Muscle layer of colon (tissue), 2 donors: ENCODE data around the gene COLGALT1.
"Not testable (repeated sequence)": the region's sequence is repeated elsewhere in the genome, so short reads cannot be mapped to it uniquely, and the experiment has no call there.

Experiments
- H3K27ac ChIP-seq: one replicate; pipeline ENCODE4 v1.7.0; 2013; ENCODE audit warnings: low read depth, mild to moderate bottlenecking, low read length, moderate library complexity
- H3K27me3 ChIP-seq, 2 donors: one replicate each; pipeline ENCODE4 v1.7.0; 2013; ENCODE audit warnings: low read length in 2 of 2, mild to moderate bottlenecking in 2 of 2; ENCODE audit not compliant: insufficient read depth in 2 of 2, control insufficient read depth in 1 of 2
- H3K36me3 ChIP-seq: one replicate; pipeline ENCODE4 v1.7.0; 2013; ENCODE audit warnings: mild to moderate bottlenecking, low read length; ENCODE audit not compliant: insufficient read depth
- H3K4me1 ChIP-seq: one replicate; pipeline ENCODE4 v1.7.0; 2013; ENCODE audit warnings: mild to moderate bottlenecking, low read length; ENCODE audit not compliant: insufficient read depth
- H3K4me3 ChIP-seq, 2 donors: one replicate each; pipeline ENCODE4 v1.7.0; 2013; ENCODE audit warnings: low read length in 2 of 2, low read depth in 1 of 2, mild to moderate bottlenecking in 1 of 2, moderate library complexity in 1 of 2
- H3K9ac ChIP-seq: one replicate; pipeline ENCODE4 v1.7.0; 2013; ENCODE audit warnings: low read length
- H3K9me3 ChIP-seq: one replicate; pipeline ENCODE4 v1.7.0; 2013; ENCODE audit warnings: mild to moderate bottlenecking, low read length
- donor health status: abdominal sarcoma.
- donor health status: Adenocarcinoma of cecum.

Gene COLGALT1

DNA sequence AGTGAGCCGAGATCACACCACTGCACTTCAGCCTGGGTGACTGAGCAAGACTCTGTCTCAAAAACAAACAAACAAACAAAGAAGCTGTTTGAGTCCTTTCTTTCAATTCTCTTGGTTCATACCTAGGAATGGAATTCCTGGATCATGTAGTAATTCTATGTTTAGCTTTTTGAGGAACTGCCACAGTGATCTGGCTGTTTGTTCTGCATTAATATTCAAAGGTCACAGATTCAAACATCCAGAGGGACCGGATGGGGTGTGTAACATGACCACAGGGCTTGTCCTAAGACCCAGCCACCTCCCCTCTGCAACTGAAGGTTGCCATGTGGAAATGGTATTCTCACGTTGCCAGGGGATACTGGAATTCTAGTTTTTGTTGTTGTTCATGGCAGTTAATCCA, 10.2 kb downstream of the COLGALT1 start:
- no peak overlapping the region for H3K9ac ChIP-seq
- no peaks in the 10 kb centered on the region for H3K4me1 ChIP-seq
- peaks cover 41% of the 10 kb centered on the region for H3K36me3 ChIP-seq
- H3K27me3 ChIP-seq = no peaks in the 10 kb centered on the region
- H3K27ac ChIP-seq = no peak overlapping the region
- no peak overlapping the region for H3K4me3 ChIP-seq
- H3K9me3 ChIP-seq = no peaks in the 10 kb centered on the region

DNA sequence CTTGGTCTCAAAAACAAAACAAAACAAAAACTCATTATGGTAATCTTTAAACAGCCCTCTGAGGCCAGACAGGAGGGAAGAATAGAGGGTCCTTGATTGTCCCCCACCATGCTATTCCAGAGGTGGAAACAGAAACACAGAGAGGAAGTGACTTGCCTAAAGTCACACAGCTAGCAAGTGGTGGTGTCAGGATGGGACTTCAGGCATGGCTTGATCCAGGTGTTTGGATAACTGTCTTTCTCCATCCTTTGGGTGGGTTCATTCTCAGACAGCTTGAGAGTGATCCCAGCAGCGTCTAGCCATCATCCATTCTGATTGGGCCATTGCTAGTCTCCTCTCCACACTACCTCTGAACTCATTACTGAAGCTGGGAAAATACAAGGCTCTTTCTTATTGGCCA, 12.5 kb downstream of the COLGALT1 start:
- no peak overlapping the region for H3K4me3 ChIP-seq
- no peaks in the 10 kb centered on the region for H3K4me1 ChIP-seq
- H3K9ac ChIP-seq = no peak overlapping the region
- peaks cover 39% of the 10 kb centered on the region for H3K36me3 ChIP-seq
- no peaks in the 10 kb centered on the region for H3K27me3 ChIP-seq
- H3K27ac ChIP-seq = no peak overlapping the region
- no peaks in the 10 kb centered on the region for H3K9me3 ChIP-seq

DNA sequence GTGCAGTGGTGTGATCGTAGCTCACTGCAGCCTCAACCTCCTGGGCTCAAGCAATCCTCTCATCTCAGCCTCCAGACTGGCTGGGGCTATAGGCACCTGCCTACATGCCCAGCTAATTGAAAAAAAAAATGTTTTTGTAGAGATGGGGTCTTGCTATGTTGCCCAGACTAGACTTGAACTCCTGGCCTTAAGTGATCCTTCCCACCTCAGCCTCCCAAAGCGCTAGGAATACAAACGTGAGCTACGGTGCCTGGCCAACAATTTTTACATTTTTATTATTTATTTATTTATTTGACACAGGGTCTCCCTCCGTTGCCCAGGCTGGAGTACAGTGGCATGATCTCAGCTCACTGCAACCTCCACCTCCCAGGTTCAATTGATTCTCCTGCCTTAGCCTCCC, 14.8 kb downstream of the COLGALT1 start:
- H3K9ac ChIP-seq, H3K9me3 ChIP-seq, H3K27me3 ChIP-seq, H3K4me1 ChIP-seq, H3K27ac ChIP-seq, H3K4me3 ChIP-seq: not testable (repeated sequence)
- H3K36me3 ChIP-seq = peaks cover 38% of the 10 kb centered on the region

DNA sequence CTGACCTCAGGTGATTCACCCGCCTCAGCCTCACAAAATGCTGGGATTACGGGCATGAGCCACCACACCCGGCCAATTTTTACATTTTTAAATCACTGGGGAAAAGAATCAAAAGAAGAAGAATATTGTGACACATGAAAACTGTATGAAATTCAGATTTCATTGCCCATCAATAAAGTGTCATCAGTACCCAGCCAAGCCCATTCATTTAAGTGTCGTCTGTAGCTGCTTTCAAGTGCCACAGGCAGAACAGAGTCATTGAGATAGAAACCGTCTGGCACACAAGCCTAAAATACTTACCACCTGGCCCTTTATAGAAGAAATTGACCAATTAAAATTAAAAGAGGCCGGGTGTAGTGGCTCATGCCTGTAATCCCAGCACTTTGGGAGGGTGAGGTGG, 15.3 kb downstream of the COLGALT1 start:
- H3K27me3 ChIP-seq = no peaks in the 10 kb centered on the region
- no peak overlapping the region for H3K27ac ChIP-seq
- H3K4me1 ChIP-seq = no peaks in the 10 kb centered on the region
- peaks cover 37% of the 10 kb centered on the region for H3K36me3 ChIP-seq
- H3K9ac ChIP-seq = no peak overlapping the region
- H3K4me3 ChIP-seq = no peak overlapping the region
- H3K9me3 ChIP-seq = no peaks in the 10 kb centered on the region

DNA sequence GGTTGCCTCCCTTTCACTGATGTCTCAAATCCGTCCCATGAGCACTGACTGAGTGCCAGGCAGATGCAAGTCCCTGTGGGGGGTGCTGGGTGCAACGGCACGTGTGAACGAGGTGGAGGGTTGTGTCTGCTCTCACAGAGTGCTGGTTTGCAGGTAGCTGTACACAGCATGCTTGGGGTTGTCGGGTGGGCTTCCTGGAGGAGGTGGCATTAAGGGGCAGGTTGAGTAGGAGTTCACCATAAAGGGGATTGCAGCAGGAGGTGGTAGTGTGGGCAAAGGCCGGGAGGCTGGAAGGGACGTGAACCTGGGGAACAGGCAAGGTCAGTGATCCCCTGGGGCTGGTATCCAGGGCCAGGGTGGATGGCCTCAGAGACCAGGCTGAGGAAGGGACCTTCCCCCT, 17.2 kb downstream of the COLGALT1 start:
- H3K4me1 ChIP-seq = no peaks in the 10 kb centered on the region
- peaks cover 38% of the 10 kb centered on the region for H3K36me3 ChIP-seq
- no peak overlapping the region for H3K9ac ChIP-seq
- H3K27me3 ChIP-seq = no peaks in the 10 kb centered on the region
- H3K27ac ChIP-seq = no peak overlapping the region
- no peaks in the 10 kb centered on the region for H3K9me3 ChIP-seq
- H3K4me3 ChIP-seq = no peak overlapping the region

DNA sequence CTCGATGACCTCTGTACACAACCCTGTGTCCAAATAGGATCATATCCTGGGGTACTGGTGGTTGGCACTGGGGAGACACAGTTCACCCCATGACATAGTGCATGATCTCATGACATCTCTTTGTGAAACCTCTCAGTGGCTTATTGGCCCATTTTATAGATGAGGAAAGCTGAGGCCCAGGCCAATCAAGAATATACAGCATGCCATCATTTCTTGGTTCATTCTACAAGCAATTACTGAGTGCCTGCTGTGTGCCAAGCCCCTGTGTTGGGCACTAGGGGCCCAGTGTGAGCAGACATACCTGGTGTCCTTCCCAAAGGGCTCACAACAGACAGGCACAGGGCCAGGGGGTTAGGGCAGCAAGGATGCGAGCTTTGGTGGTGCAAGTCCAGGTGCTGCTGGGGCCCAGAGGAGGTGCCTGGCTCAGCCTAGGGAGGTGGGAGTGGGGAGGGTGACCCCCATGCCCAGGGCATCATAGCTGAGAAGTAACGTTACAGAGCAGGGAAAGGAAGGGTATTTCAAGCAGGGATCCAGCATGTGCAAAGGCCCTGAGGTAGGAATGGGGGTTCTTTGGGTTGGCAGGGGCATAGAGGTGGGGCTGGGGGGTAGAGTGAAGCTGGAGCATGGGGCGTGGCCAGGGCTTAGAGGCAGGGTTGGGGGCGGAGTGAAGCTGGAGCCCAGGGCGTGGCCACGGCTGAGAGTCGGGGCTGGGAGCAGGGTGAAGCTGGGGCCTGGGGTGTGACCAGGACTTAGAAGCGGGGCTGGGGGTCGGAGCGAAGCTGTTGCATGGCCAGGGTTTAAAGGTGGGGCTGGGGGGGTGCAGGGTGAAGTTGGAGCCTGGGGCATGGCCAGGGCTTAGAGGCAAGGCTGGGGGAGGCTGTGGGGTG, 20.7 kb downstream of the COLGALT1 start:
- H3K4me1 ChIP-seq = no peaks in the 10 kb centered on the region
- H3K36me3 ChIP-seq = peaks cover 29% of the 10 kb centered on the region
- H3K4me3 ChIP-seq = no peak overlapping the region
- no peak overlapping the region for H3K27ac ChIP-seq
- H3K9me3 ChIP-seq = no peaks in the 10 kb centered on the region
- no peak overlapping the region for H3K9ac ChIP-seq
- no peaks in the 10 kb centered on the region for H3K27me3 ChIP-seq

DNA sequence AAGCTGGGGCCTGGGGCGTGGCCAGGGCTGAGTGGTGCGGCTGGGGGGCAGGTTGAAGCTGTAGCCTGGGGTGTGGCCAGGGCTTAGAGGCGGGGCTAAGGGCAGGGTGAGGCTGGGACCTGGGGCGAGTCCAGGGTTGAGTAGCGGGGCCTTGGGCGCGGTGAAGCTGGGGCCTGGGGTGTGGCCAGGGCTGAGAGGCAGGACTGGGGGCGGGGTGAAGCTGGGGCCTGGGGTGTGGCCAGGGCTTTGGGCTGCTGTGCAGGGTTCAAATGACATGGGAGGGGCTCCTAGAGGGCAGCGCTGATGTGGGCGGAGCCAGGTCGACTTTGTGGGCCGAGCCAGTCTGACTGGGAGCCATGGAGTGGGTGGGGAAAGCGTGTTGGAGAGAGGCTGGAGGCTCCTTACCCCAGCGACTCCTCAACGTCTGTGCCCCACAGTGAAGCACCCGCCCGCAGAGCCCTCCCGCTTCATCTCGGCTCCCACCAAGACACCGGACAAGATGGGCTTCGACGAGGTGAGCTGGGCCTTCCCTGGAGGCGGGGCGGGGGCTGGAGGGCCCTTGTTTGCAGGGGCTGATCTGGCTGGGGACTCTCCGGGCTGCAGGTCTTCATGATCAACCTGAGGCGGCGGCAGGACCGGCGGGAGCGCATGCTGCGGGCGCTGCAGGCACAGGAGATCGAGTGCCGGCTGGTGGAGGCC, 21.5 kb downstream of the COLGALT1 start:
- no peaks in the 10 kb centered on the region for H3K27me3 ChIP-seq
- H3K27ac ChIP-seq = no peak overlapping the region
- peaks cover 37% of the 10 kb centered on the region for H3K36me3 ChIP-seq
- H3K4me1 ChIP-seq = no peaks in the 10 kb centered on the region
- H3K9ac ChIP-seq = no peak overlapping the region
- H3K4me3 ChIP-seq = no peak overlapping the region
- H3K9me3 ChIP-seq = no peaks in the 10 kb centered on the region

DNA sequence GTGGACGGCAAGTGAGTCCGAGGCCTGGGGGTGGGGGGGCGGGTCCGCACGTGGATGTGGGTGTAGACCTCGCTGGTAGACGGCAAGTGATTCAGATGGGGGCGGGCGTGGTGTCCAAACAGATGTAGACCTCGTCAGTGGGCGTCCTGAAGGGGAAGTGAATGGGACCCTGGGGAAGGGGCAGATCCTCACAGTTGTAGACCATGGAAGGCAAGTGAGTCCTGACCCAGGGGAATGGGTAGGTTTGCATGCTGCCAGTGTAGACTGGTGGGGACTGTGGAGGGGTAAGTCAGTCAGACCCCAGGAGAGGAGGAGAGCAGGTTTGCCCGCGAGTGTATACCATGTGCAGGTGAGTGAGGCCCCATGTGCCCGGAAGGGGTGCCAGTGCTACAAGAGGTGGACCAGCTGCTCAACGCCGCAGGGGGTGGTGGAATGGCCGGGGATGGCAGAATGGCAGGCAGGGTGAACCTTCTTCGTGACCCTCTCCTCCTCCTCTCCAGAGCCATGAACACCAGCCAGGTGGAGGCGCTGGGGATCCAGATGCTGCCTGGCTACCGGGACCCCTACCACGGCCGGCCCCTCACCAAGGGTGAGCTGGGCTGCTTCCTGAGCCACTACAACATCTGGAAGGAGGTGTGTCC, 22.1 kb downstream of the COLGALT1 start:
- H3K27ac ChIP-seq = no peak overlapping the region
- H3K4me1 ChIP-seq = no peaks in the 10 kb centered on the region
- H3K9ac ChIP-seq = no peak overlapping the region
- H3K4me3 ChIP-seq = no peak overlapping the region
- no peaks in the 10 kb centered on the region for H3K27me3 ChIP-seq
- peaks cover 41% of the 10 kb centered on the region for H3K36me3 ChIP-seq
- H3K9me3 ChIP-seq = no peaks in the 10 kb centered on the region

DNA sequence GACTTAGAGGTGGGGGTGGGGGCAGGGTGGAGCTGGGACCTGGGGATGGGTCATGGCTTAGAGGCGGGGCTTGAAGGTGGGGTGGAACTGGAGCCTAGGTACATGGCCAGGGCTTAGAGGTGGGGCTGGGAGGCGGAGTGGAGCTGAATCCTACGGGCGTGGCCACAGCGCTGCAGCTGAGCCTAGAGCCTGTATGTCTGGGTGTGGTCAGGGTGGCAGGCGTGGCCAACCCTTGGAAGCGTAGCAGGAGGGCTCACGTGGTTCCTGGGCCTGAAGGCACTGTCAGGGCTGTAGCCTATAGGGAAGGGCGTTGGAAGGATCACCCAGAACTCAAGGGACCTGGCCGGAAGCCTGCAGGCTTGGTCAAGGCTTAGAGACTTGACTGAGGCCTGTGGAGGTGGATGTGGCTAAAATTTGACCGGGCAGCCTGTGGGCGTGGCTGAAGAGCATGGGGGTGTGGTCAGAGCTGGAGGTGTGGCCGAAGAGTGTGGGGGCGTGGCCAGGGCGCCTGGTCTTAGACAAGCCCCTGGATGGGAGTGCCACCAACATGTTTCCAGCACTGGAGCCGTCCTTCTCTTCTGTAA, 24.3 kb downstream of the COLGALT1 start:
- no peaks in the 10 kb centered on the region for H3K4me1 ChIP-seq
- no peak overlapping the region for H3K27ac ChIP-seq
- H3K9me3 ChIP-seq = no peaks in the 10 kb centered on the region
- H3K27me3 ChIP-seq = no peaks in the 10 kb centered on the region
- H3K9ac ChIP-seq = no peak overlapping the region
- H3K4me3 ChIP-seq = no peak overlapping the region
- peaks cover 42% of the 10 kb centered on the region for H3K36me3 ChIP-seq

DNA sequence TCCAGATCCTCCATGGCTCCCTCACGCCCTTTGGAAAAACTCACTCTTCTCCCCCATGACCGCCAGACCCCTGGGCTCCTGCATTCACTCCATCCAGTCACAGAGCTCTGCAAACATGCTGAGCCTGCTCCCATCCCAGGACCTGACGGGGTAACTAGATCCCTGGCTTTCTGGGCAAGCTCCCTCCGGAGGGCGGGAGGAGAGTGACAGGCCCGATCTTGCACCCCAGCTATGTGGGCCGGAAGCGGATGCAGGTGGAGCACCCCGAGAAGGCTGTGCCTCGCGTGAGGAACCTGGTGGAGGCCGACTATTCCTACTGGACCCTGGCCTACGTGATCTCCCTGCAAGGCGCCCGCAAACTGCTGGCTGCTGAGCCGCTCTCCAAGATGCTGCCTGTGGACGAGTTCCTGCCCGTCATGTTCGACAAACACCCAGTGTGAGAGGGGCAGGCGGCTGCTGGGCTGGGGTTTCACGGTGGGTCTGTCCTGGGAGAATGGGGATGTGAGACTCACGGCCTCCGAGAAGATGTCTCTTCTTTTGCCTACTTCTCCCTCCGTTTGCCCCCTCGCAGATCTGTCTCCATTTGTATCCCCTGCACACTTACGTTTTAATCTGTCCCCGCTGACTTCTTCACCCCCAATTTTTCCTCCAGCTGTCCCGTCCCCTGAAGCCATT, 25.2 kb downstream of the COLGALT1 start:
- Histone ChIP-seq H3K9me3 (no peaks in the 10 kb centered on the region), H3K4me3 (no peak overlapping the region), H3K4me1 (no peaks in the 10 kb centered on the region), H3K27me3 (no peaks in the 10 kb centered on the region), H3K9ac (no peak overlapping the region), H3K27ac (no peak overlapping the region), H3K36me3 (peaks cover 40% of the 10 kb centered on the region)
